Prostate gland (tissue), 2 donors: Measurements from ENCODE around the gene STUB1. TPM values are rescaled to one million over a fixed set of nuclear protein-coding genes. Genes with fewer than 3 reads are reported as not detected.

Experiments
- DNase-seq: peaks from one replicate; pipeline ENCODE4 v3.0.0-alpha.2; 2019; ENCODE audit warnings: low spot score
- H3K27ac ChIP-seq, 2 donors: fragments of 200-600 bp; sonication (generic); 2 replicates each; pipeline ENCODE4 v1.5.1; 2017 to 2019
- H3K27me3 ChIP-seq: fragments of 200-600 bp; sonication (generic); replicated peaks from 2 replicates; pipeline ENCODE4 v1.5.1; 2019; ENCODE audit not compliant: insufficient read depth
- H3K36me3 ChIP-seq, 2 donors: fragments of 200-600 bp; sonication (generic); 1 replicate in 1 of 2; 2 replicates in 1 of 2; pipeline versions ENCODE4 v1.5.1 to v1.8.1; 2017 to 2019
- H3K4me1 ChIP-seq: fragments of 200-600 bp; sonication (generic); replicated peaks from 2 replicates; pipeline ENCODE4 v1.5.1; 2019
- H3K4me3 ChIP-seq, 2 donors: fragments of 200-600 bp; sonication (generic); 2 replicates each; pipeline ENCODE4 v1.5.1; 2017 to 2019
- H3K9me3 ChIP-seq: fragments of 200-600 bp; sonication (generic); 2 replicates; pipeline ENCODE4 v1.5.1; 2017
- CTCF ChIP-seq, 4 experiments: fragments of 200-600 bp in 2 of 4; fragments of 450-650 bp in 2 of 4; sonication (generic) in 2 of 4; IDR thresholded peaks; 1 replicate in 3 of 4; 2 replicates in 1 of 4; pipeline ENCODE4 v1.5.1; 2016 to 2019; ENCODE audit warnings: antibody characterized with exemption in 4 of 4, mild to moderate bottlenecking in 2 of 4, moderate library complexity in 2 of 4
- POLR2A ChIP-seq: fragments of 450-650 bp; IDR thresholded peaks from one replicate; pipeline ENCODE4 v1.6.1; 2016; ENCODE audit warnings: antibody characterized with exemption, mild to moderate bottlenecking
- POLR2AphosphoS5 ChIP-seq: sonication (generic); formaldehyde crosslinking; IDR thresholded peaks from one replicate; pipeline ENCODE4 v1.6.1; 2017; ENCODE audit warnings: antibody characterized with exemption
- WGBS: methylation state at CpG from one replicate; pipeline ENCODE4 v1.1.5; 2018; 5-methylcytosine and 5-hydroxymethylcytosine counted together
- intact Hi-C: fragments of 100-400 bp; cut with DNase I; formaldehyde crosslinking; loops from one replicate; pipeline ENCODE4 v1.14.2; 2022
- total RNA-seq, 2 donors: library from RNA; depleted of rRNA; stranded (reverse); fragments of >200 nt; gene quantifications; one replicate each; pipeline ENCODE4 v1.1.0, GENCODE V29; 2016

STUB1 gene
- total RNA-seq, 2 donors from 2014 or later = 173 to 255 TPM

- Histone ChIP-seq H3K4me1 (peaks cover 29% of the 10 kb centered on the region), H3K4me3 (no peak overlapping the region), H3K9me3 (no peaks in the 10 kb centered on the region), H3K27me3 (no peaks in the 10 kb centered on the region), H3K36me3 (no peaks in the 10 kb centered on the region), H3K27ac (no peak overlapping the region)
- intact Hi-C loops = no loop called here
- DNase-seq = no peak
- no peak for TF ChIP-seq POLR2A
- no peak for TF ChIP-seq CTCF (IDR thresholded peaks at IDR 0.05)
- TF ChIP-seq POLR2AphosphoS5 = no peak
- 87% methylated on average over 29 of the region's 29 CpGs for WGBS
These were observed 36.6 kb downstream of the STUB1 start for GRCh38 chr16:716768-717325.

- no peak for DNase-seq
- no peak overlapping the region for H3K27ac ChIP-seq
- no peak for TF ChIP-seq POLR2AphosphoS5
- TF ChIP-seq POLR2A = no peak
- TF ChIP-seq CTCF (IDR thresholded peaks at IDR 0.05) = no peak
- H3K27me3 ChIP-seq = no peaks in the 10 kb centered on the region
- WGBS = 78% methylated on average over 32 of the region's 32 CpGs
- intact Hi-C loops = no loop called here
- peaks cover 29% of the 10 kb centered on the region for H3K4me1 ChIP-seq
- H3K36me3 ChIP-seq = no peaks in the 10 kb centered on the region
- H3K9me3 ChIP-seq = no peaks in the 10 kb centered on the region
- H3K4me3 ChIP-seq = no peak overlapping the region
These were observed 37.4 kb downstream of the STUB1 start for GRCh38 chr16:717450-718245.

GRCh38 chr16:718389-718788 lies 38.2 kb downstream of the STUB1 start:
- no peak for DNase-seq
- Histone ChIP-seq H3K27ac (no peak overlapping the region), H3K4me1 (peaks cover 29% of the 10 kb centered on the region), H3K9me3 (no peaks in the 10 kb centered on the region), H3K36me3 (no peaks in the 10 kb centered on the region), H3K4me3 (no peak overlapping the region), H3K27me3 (no peaks in the 10 kb centered on the region)
- no peak for TF ChIP-seq POLR2AphosphoS5
- no peak for TF ChIP-seq POLR2A
- no peak for TF ChIP-seq CTCF (IDR thresholded peaks at IDR 0.05)
- WGBS = 91% methylated on average over 9 of the region's 9 CpGs
- intact Hi-C loops = no loop called here

GRCh38 chr16:718922-719321 lies 38.7 kb downstream of the STUB1 start:
- TF ChIP-seq POLR2A (no peak), POLR2AphosphoS5 (no peak), CTCF (IDR thresholded peaks at IDR 0.05) (no peak)
- intact Hi-C loops = no loop called here
- no peaks in the 10 kb centered on the region for H3K36me3 ChIP-seq
- H3K9me3 ChIP-seq = no peaks in the 10 kb centered on the region
- peaks cover 29% of the 10 kb centered on the region for H3K4me1 ChIP-seq
- no peak overlapping the region for H3K27ac ChIP-seq
- DNase-seq = no peak
- no peak overlapping the region for H3K4me3 ChIP-seq
- H3K27me3 ChIP-seq = no peaks in the 10 kb centered on the region
- WGBS = 84% methylated on average over 6 of the region's 6 CpGs
